Endothelial cell (in vitro differentiated cells): ENCODE data around the gene ABCG1. TPM values are rescaled to one million over a fixed set of nuclear protein-coding genes. Genes with fewer than 3 reads are reported as not detected.
A peak's percentile ranks its signal among the peaks of the same experiment; 100 is the strongest.

ENCODE experiments used
- DNase-seq: peaks from one replicate; pipeline ENCODE4 v3.0.0; 2021; ENCODE audit warnings: low spot score
- H3K27ac Mint-ChIP-seq: one replicate; pipeline ENCODE4 v1.8.0; 2021; ENCODE audit warnings: mixed read lengths, inconsistent platforms; ENCODE audit not compliant: unreplicated experiment
- H3K27me3 Mint-ChIP-seq: one replicate; pipeline ENCODE4 v1.8.0; 2021; ENCODE audit warnings: mild to moderate bottlenecking, moderate library complexity, mixed read lengths, inconsistent platforms; ENCODE audit not compliant: unreplicated experiment
- H3K36me3 Mint-ChIP-seq: one replicate; pipeline ENCODE4 v1.8.0; 2021; ENCODE audit warnings: mild to moderate bottlenecking, low read depth, mixed read lengths, inconsistent platforms; ENCODE audit not compliant: unreplicated experiment
- H3K4me1 Mint-ChIP-seq: one replicate; pipeline ENCODE4 v1.8.0; 2021; ENCODE audit warnings: mild to moderate bottlenecking, mixed read lengths, inconsistent platforms; ENCODE audit not compliant: unreplicated experiment
- H3K4me3 Mint-ChIP-seq: one replicate; pipeline ENCODE4 v1.8.0; 2021; ENCODE audit warnings: mild to moderate bottlenecking, mixed read lengths, inconsistent platforms; ENCODE audit not compliant: unreplicated experiment
- H3K9me3 Mint-ChIP-seq: one replicate; pipeline ENCODE4 v1.8.0; 2021; ENCODE audit warnings: mixed read lengths, inconsistent platforms; ENCODE audit not compliant: unreplicated experiment
- CTCF ChIP-seq: fragments of 200-600 bp; sonication (generic); IDR thresholded peaks from one replicate; pipeline ENCODE4 v1.5.0; 2021; ENCODE audit warnings: antibody characterized with exemption; ENCODE audit not compliant: unreplicated experiment
- total RNA-seq: library from RNA; stranded (reverse); fragmentation: NEBNext Ultra II Directional; extraction: Animal tissue kit (Norgen Biotek cat#: 25700); gene quantifications from one replicate; pipeline ENCODE4 v1.2.1, GENCODE V29; 2021; ENCODE audit not compliant: unreplicated experiment

Gene ABCG1
- total RNA-seq, 1 donor from 2014 or later = 48.9 TPM

DNA sequence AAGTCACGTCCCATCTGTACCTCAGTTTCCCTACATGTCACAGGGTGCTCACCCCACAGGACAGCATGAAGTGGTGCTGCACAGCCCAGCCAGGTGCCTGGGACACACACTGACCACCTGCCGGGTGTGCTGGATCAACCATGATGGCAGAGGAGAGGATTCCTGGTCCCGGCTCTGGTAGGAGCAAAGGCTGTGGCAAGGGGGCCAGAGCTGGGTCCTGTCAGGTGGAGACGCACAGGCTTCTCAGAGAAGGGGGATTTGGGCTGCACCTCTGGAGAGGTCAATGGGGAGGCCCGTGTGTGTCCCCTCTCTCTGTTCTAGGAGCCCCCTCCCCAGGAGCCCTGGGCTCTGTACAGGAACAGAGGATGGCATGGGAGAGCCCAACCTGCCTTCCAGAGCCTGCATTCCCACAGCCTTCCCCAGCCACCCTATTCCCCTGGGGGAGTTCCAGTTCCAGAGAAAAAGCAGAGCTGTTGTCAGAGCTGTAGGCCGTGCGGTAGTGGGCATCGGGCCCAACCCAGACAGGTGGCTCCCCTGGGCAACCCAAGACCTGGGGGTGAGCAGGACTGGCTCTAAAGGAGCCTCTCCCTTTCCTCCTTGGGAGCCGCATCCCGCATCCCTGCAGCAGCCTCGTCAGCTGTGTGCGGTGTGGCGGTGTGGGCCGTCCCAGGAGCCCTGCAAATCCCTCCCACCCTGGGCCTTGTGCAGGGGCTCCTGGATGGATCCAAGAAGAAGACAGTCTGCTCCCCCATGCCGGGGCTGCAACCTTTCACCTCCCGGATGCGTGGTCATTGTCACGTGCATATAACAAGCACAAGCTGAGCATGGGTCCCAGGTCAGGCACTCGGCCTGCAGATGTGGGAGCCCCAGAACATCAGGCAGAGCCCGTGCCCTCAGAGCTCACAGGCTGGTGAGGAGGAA is 99.1 kb downstream of the ABCG1 start:
- no peak for TF ChIP-seq CTCF
- DNase-seq = no peak
- Mint-ChIP-seq H3K4me1 (peaks cover 5% of the 10 kb centered on the region), H3K27me3 (peaks cover 5% of the 10 kb centered on the region), H3K9me3 (no peaks in the 10 kb centered on the region), H3K4me3 (no peak overlapping the region), H3K27ac (no peak overlapping the region), H3K36me3 (no peaks in the 10 kb centered on the region)

DNA sequence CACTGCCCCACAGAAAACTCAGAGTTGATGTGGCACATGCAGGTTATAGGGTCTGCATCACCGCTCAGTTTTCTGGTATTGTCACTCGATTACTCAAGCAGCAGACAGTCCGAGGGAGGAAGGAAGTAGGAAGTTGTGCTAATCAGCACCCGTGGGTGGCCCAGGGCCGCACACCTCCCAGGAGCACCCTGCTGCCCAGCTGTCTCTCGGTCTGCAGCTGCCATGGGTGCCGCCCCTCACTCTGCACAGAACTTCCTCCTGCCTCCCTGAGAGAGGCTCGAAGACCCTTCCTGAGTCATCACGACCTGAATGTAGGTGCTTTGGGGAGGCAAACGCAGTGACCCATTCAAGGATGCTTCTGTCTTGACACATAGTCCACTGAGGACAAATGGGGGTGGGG is 100.4 kb downstream of the ABCG1 start:
- Mint-ChIP-seq H3K27me3 (peaks cover 5% of the 10 kb centered on the region), H3K4me3 (no peak overlapping the region), H3K4me1 (peaks cover 2% of the 10 kb centered on the region), H3K36me3 (no peaks in the 10 kb centered on the region), H3K27ac (no peak overlapping the region), H3K9me3 (no peaks in the 10 kb centered on the region)
- DNase-seq = no peak
- no peak for TF ChIP-seq CTCF

DNA sequence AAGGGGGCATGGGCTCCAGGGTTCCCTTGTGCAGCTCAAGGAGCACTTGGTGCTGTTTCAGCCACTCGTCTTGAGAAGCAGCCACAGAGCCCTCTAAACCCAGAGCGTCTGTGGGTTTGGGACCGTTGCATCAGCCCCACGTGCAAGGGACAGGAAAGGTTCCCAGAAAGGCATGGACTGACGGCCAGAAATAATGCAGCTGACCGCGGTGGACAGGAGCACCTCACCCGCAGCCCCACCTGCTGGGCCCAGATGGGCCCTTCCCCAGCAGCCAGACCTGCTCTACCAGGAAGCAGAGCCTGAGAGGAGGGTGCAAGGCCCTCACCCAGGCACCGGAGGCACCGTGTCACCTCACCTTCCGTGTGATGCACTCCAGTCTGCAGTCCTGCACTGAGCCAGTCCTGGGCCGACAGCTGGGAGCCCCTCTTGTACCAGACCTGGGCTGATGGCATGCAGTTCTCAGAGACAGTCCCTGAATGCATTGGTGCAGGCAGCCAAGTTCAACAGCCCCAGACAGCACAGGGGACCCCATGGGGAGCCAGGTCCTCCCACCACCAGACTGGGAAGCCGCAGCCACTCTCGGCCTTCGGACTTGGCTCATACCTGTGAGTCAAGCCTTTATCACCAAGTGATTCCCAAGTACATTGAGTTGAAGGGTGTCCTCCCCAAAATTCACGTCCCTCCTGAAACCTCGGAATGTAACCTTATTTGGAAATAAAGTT is 101.1 kb downstream of the ABCG1 start:
- peaks cover 5% of the 10 kb centered on the region for H3K27me3 Mint-ChIP-seq
- TF ChIP-seq CTCF = no peak
- peak overlapping the region; percentile 21 for H3K27ac Mint-ChIP-seq
- DNase-seq = no peak
- H3K36me3 Mint-ChIP-seq = no peaks in the 10 kb centered on the region
- H3K4me1 Mint-ChIP-seq = peaks cover 2% of the 10 kb centered on the region
- H3K9me3 Mint-ChIP-seq = no peaks in the 10 kb centered on the region
- H3K4me3 Mint-ChIP-seq = peak overlapping the region; percentile 2

GRCh38 chr21:42320791-42321190 is 101.9 kb downstream of the ABCG1 start:
- Mint-ChIP-seq H3K27me3 (peaks cover 4% of the 10 kb centered on the region), H3K36me3 (no peaks in the 10 kb centered on the region), H3K9me3 (no peaks in the 10 kb centered on the region), H3K27ac (no peak overlapping the region), H3K4me3 (peak overlapping the region; percentile 2), H3K4me1 (peaks cover 2% of the 10 kb centered on the region)
- no peak for TF ChIP-seq CTCF
- no peak for DNase-seq

GRCh38 chr21:42321231-42321630 is 102.3 kb downstream of the ABCG1 start:
- no peaks in the 10 kb centered on the region for H3K9me3 Mint-ChIP-seq
- no peaks in the 10 kb centered on the region for H3K36me3 Mint-ChIP-seq
- peaks cover 2% of the 10 kb centered on the region for H3K4me1 Mint-ChIP-seq
- H3K27me3 Mint-ChIP-seq = peaks cover 4% of the 10 kb centered on the region
- H3K27ac Mint-ChIP-seq = no peak overlapping the region
- TF ChIP-seq CTCF = no peak
- no peak for DNase-seq
- no peak overlapping the region for H3K4me3 Mint-ChIP-seq
